Activated CD4-positive, alpha-beta T cell treated with anti-CD3 and anti-CD28 coated beads for 48 hours (primary cell): ENCODE results near the gene MMAA.
A peak's percentile ranks its signal among the peaks of the same experiment; 100 is the strongest.
"Not testable (repeated sequence)": the region's sequence is repeated elsewhere in the genome, so short reads cannot be mapped to it uniquely, and the experiment has no call there.

Experiments used
- DNase-seq: peaks from one replicate; pipeline ENCODE4 v3.0.0-alpha.2; 2020

The MMAA gene

DNA sequence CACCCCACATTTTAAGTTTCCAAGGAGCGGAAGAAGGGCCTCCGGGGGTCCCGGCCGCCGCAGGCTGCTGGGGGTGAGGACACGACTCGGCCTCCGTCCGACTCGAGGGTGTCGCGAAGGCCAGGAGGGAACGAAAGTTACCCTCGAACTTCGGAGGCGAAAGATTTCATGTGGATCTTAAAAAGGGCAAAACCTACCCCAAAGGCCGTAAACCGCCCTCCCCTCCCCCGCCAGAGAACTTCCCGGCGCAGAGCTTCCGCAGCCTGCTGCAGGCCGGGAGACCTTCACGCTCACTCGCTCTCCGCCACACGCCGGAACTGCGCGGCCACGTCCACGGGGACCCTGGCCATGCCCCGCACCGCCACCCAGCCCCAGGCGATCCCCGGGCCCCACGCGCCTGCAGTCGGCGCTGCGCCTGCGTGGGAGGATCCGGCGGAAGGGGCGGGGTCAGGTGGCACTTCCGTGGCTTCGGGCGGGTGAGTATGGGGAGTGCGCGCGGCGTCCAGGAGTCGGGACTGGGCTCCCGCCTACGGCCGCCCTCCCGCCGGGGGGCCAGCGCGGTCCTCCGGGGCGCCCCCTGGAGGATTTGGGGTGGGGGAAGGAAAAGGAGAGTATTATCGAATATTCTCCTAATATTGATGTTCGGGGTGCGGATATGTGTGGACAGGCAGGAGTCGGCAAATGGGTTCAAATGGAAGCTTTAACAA, at the start of gene MMAA:
TSS of gene MMAA (plus strand) at position 454 of the 707 bp plus-strand sequence. CDS start 19,755 bp downstream, outside the sequence.
- peak; percentile 98 for DNase-seq

GRCh38 chr4:145574546-145574945, 44.6 kb upstream of the MMAA start:
- not testable (repeated sequence) for DNase-seq

DNA sequence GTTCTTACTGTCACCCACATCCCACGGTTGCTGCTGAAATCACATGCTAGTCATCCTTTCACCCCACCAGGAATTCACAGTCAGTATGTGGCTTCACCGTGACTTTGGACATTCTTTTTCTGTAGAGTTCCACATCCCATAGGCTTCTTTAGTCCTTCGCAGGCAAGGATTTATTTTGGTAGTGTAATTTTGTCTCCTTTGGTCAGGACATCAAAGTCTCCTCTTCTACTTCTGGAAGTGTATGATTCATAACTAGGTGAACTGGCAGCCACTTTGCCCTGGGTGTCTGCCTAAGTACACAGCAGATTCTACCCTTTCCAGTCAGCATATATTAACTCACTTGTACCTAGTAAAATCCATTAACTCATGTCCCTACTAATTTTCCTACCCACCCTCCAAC, 38.3 kb upstream of the MMAA start:
- DNase-seq, result no peak

DNA sequence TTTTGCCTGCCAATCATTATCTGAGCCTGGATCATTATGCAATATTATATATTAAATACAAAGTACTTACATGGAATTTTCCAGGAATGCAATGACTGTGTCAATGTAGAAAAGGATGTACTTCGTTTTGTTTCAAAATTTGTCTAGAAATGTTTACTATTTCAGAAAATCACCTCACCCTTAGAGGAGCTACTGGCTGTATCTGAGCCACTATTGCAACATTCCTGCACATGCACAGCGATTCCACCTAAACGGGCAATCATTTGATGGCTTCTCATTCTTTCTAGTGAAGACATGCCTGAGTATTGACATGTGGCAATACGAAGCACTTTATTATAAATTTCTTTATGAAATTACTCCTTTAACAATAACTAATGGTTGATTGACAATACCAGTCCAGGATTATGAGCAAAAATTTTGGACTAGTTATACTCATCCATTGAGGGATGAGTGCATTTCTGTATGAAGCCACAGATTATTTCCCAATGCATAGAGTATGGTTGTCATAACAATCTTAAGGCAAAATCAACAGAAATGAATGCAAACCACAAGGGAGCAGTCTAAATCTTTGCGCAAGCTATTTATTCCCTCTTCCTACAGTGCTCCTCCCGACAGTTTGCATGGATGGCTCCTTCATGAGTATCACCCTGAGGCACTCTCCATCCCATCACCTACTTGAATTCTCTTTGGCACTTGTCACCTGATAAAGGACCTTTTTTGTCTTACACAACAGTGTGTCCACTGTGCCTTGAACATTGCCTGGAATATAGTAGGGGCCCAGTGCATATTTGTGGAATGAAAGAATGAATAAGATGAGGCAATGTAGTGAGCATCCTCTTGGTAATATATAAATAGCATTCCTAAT, 35.8 kb upstream of the MMAA start:
- DNase-seq, result no peak

GRCh38 chr4:145587088-145587754, 32.0 kb upstream of the MMAA start:
- no peak for DNase-seq

DNA sequence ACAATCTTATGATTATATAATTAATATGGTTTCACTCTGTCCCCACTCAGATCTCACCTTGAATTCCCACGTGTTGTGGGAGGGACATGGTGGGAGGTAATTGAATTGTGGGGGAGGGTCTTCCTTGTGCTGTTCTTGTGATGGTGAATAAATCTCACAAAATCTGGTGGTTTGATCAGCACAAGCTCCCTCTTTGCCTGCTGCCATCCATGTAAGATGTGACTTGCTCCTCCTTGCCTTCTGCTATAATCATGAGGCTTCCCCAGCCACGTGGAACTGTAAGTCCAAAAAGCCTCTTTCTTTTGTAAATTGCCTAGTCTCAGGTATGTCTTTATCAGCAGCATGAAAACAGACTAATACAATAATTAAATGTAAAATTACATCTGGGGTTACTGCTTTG, 29.8 kb upstream of the MMAA start:
- DNase-seq, result not testable (repeated sequence)

- DNase-seq, result no peak
Observed at GRCh38 chr4:145589916-145590702, 29.1 kb upstream of the MMAA start.

DNA sequence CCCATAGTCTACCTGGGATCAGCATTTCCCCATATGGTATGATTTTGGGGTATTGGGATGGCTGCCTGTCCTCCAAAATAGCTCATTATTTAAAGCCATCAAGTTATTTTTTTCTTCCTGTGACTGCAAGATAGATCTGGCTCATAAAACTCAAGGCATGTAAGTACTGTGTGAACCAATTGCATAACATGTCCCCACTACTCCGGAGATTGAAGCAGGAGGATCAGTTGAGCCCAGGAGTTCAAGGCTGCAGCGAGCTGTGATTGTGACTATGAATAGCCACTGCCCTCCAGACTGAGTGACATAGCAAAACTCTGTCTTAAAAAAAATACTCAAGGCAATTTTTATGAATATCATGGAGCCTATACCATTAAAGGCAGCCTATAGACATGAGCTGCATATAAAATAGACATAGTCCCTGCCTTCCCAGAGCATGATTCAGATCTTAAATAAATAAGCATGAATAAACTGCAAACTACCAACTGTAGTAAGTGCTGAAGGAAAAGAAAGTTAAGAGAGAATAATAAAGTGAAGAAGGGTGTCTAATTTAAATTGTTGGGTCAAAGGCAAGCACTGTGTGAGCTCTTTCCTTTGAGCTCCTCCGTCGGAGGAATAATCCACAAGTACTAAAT, 16.9 kb upstream of the MMAA start:
- no peak for DNase-seq

DNA sequence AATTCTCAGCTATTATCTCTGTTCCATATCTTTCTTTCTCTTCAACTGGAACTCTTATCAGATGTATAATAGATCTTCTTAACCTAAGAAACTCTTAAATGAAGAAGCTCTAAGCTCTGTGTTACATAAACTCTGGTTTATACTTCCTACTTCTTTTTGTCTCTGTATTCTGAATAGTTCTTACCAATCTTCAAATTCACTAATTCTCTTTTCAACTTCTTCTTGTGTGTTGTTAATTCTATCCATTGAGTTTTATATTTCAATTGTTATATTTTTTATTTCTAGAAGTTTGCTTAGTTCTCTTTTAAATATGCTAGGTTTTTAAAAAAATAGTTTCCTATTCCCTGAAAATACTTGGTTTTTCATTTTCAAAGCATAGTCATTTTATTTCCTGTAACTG, 13.2 kb upstream of the MMAA start:
- DNase-seq, result no peak

DNA sequence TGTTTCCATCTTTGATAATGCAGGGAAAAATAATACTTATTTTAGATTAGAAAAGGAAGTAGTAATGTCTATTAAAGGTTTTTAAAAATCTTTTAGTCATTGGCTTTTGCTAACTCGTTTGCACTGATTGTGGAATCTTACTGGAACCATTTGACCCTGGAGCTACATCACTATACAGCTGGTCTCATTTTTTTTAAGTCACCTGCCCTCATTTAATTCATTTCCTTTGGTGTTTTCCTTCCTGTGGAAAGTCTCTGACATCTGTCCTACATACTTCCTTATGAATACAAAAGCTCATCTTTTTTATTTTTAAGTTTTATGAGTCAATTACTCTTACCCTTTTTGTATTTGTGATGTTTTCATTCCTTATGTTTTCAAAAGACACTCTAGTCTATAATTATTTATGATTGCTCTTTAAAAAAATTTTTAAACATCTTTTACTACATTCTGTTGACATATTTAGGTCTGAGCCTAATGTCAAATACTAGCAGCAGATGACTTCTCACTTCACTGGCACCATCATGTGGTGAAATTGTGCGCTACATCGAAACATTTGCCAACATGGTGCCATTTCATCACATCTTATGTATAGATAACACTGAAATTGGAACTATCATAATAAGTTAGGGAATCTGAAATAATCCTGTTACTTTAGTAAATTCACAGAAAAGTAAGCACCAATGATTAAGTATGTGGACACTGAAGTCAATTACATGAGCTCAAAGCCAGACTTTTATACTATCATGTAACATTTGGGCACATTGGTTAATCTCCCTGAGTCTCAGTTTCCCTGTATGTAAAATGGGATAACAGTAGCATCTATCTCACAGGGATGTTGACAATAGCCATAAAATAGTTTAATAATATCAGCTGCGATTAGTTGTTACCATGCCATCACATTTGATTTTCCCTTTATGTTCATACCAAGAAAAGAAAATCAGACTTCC, 9.4 kb upstream of the MMAA start:
- peak; percentile 80 for DNase-seq

GRCh38 chr4:145613566-145614232, 5.5 kb upstream of the MMAA start:
- no peak for DNase-seq

- DNase-seq, result no peak
Observed at GRCh38 chr4:145614233-145614610, 5.0 kb upstream of the MMAA start.

DNA sequence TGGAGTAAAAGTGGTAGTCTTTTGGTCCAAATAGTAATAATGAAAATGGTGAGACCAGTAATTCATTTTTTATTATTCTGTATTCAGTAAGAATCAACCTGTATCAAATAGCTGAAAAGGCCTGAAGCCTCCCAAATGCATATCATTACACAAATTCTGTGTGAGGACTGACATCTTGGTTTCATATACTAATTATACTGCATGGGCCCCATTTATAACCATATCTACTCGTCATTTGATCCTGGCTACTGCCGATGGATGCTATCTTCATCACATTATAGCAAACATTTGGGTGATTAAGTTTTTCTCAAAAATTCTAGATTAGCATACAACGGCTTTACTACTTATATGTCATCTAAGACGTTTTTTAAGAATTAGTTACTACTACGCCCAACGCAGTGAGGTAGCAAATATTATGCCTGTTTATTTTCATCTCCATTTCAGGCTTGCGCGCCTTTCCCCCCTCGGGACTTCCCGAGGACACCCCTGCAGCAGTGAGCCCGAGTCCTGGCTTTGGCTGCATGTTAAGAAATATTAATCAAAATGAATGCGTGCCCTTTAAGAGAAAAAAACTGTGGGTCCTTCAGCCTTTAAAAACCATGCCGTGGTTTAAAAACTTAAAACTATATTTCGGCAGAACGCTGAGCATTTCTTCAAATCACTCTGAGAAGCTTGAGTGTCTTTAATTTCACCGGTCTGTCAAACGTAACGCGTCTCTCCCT, 814 bp upstream of the MMAA start:
- DNase-seq, result peak; percentile 26

- peak; percentile 74 for DNase-seq
Observed at GRCh38 chr4:145619639-145619996, 433 bp downstream of the MMAA start.

DNA sequence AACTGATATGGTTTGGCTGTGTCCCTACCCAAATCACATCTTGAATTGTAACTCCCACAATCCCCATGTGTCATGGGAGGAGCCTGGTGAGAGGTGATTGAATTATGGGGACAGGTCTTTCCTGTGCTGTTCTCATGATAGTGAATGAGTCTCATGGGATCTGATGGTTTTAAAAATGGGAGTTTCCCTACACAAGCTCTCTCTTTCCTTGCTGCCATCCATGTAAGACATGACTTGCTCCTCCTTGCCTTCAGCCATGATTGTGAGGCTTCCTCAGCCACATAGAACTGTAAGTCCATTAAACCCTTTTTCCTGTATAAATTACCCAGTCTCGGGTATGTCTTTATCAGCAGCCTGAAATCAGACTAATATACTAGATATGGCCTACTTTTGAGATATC, 2.9 kb downstream of the MMAA start:
- not testable (repeated sequence) for DNase-seq

DNA sequence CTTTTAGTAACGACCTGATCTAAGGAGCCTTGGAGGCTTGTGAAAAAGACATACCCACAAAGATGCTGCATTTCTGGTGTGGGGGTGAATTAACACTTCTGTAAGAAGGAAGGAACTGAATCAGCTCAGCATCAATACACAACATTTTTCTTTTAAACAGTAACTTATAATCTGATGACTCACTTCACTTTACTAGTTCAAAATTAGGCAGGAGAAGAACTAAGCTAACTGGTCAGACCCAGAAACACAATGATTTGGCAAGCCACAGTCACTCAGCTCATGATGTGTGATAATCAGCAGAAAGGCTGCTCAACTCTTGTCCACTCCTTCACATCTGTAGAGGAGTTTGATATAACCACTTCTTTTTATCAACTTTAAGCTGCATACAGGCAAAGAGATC, 4.6 kb downstream of the MMAA start:
- no peak for DNase-seq

DNA sequence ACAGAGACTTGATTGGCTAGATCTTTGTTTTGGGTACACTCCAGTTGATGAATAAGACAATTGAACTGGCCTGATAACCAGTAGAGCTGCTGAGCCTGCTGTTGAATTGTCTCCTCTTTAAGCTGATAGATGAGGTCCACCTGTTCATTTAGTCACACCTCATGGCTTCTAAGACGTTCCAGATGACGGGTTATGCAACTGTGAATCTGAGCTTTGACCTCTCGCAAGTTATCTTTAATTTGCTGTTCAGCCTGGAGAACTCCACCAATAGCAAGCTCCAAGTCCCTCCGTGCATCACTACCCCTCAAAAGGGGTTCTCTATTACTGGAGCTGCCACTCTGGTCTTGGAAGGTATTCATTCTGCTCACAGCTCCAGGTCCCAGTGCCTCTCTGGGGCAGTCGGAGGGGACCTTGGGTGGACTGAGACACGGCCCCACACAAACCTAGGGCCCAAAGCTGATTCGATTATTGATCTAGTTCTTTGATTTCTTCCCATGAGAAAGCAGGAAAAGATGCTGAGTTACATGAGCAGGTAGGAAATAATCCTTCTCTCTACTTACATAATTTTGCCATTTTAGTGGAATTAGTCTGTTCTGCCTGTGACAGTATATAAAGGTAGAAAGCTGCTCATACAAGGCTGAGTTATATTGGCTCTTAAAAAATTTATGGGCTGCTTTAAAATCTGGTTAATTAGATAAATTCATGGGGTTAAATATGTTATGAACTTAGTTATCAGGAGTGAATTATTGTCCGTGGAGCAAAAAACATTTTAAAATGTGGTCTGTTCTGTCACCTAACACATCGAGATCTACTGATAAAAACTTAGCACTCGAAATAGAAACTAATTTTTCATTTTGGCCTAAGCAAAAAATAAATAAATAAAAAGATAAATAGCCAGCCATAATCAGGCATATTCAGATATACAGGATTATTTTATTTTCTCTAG, 6.8 kb downstream of the MMAA start:
- DNase-seq, result no peak

DNA sequence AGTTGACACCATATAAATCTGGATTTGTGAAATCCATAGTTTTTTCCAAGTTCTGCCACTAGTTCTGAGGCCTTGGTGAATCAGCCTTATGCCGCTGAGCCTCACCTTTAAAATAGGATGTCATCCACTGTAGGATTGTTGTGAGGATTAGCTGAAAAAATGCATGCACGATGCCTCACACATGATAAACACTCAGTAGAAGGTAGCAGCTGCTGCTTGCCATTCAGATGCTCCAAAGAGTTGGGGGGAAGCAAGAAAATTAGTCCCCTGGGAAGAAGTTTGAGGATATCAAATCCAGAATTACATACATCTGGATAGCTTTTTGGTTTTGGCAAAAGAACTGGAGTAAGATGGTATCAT, 7.4 kb downstream of the MMAA start:
- no peak for DNase-seq

DNA sequence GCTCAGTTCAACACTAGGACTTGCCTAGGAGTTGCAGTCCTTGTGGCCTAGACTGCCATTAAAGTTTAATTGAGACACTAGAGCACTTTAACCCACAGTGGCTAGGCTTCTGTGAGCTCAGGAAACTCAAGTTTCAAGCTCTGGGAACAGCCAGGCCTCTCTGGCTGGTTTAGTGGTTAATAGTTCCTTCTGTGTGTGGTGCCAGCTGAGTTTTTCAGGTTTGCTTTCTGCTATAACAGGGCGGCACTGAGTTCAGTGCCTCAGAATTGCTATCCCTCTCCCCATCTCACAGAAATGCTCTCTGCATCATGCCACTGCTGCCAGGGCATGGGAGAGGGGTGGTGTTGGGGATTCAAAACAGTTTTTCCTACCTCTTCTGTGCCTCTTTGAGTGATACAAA, 15.9 kb downstream of the MMAA start:
- no peak for DNase-seq
